ENCODE data around the gene ARHGAP22. TPM values are rescaled to one million over a fixed set of nuclear protein-coding genes. Genes with fewer than 3 reads are reported as not detected.
"Not testable (repeated sequence)": the region's sequence is repeated elsewhere in the genome, so short reads cannot be mapped to it uniquely, and the experiment has no call there.

The ARHGAP22 gene
- total RNA-seq, 1 donor from 2014 or later: 1.1 TPM

- DNase-seq: no peak
Observed at GRCh38 chr10:48450233-48450740, 154.6 kb downstream of the ARHGAP22 start.

GRCh38 chr10:48449501-48450232 lies 155.2 kb downstream of the ARHGAP22 start:
- no peak for DNase-seq

- DNase-seq: no peak
Observed at GRCh38 chr10:48448796-48449195, 156.1 kb downstream of the ARHGAP22 start.

GRCh38 chr10:48447356-48448215 lies 157.3 kb downstream of the ARHGAP22 start:
- no peak for DNase-seq

- DNase-seq: no peak
Observed at GRCh38 chr10:48446785-48447184, 158.1 kb downstream of the ARHGAP22 start.

GRCh38 chr10:48445932-48446331 lies 158.9 kb downstream of the ARHGAP22 start:
- no peak for DNase-seq

- no peak for DNase-seq
Observed at GRCh38 chr10:48444861-48445841, 159.7 kb downstream of the ARHGAP22 start.

- DNase-seq: no peak
Observed at GRCh38 chr10:48444266-48444665, 160.6 kb downstream of the ARHGAP22 start.

GRCh38 chr10:48442809-48443177 lies 162.1 kb downstream of the ARHGAP22 start:
- no peak for DNase-seq

GRCh38 chr10:48442090-48442808 lies 162.6 kb downstream of the ARHGAP22 start:
- DNase-seq: no peak

- DNase-seq: no peak
Observed at GRCh38 chr10:48440771-48441170, 164.1 kb downstream of the ARHGAP22 start.

GRCh38 chr10:48439581-48440041 lies 165.3 kb downstream of the ARHGAP22 start:
- DNase-seq: no peak

- DNase-seq: no peak
Observed at GRCh38 chr10:48439031-48439430, 165.8 kb downstream of the ARHGAP22 start.

- no peak for DNase-seq
Observed at GRCh38 chr10:48437546-48437945, 167.3 kb downstream of the ARHGAP22 start.

GRCh38 chr10:48431871-48432270 lies 173.0 kb downstream of the ARHGAP22 start:
- no peak for DNase-seq

- no peak for DNase-seq
Observed at GRCh38 chr10:48430402-48430993, 174.4 kb downstream of the ARHGAP22 start.

GRCh38 chr10:48429309-48429708 lies 175.6 kb downstream of the ARHGAP22 start:
- no peak for DNase-seq

- DNase-seq: no peak
Observed at GRCh38 chr10:48428896-48429295, 176.0 kb downstream of the ARHGAP22 start.

GRCh38 chr10:48423884-48424283 lies 181.0 kb downstream of the ARHGAP22 start:
- DNase-seq: no peak

- DNase-seq: not testable (repeated sequence)
Observed at GRCh38 chr10:48421862-48422261, 183.0 kb downstream of the ARHGAP22 start.

GRCh38 chr10:48419714-48420113 lies 185.2 kb downstream of the ARHGAP22 start:
- no peak for DNase-seq

Measured in skin of body (tissue), 2 donors.